NCI-H345 treated with DMSO at 0.1 percent for 48 hours (cell line): Measurements from ENCODE around the gene CAV2.
"Not testable (repeated sequence)": the region's sequence is repeated elsewhere in the genome, so short reads cannot be mapped to it uniquely, and the experiment has no call there.

ENCODE experiments used
- DNase-seq: peaks from one replicate; lab custom pipeline; 2025; ENCODE audit not compliant: unreplicated experiment; lab: John Stamatoyannopoulos, UW

The CAV2 gene, protein sequence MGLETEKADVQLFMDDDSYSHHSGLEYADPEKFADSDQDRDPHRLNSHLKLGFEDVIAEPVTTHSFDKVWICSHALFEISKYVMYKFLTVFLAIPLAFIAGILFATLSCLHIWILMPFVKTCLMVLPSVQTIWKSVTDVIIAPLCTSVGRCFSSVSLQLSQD

DNA sequence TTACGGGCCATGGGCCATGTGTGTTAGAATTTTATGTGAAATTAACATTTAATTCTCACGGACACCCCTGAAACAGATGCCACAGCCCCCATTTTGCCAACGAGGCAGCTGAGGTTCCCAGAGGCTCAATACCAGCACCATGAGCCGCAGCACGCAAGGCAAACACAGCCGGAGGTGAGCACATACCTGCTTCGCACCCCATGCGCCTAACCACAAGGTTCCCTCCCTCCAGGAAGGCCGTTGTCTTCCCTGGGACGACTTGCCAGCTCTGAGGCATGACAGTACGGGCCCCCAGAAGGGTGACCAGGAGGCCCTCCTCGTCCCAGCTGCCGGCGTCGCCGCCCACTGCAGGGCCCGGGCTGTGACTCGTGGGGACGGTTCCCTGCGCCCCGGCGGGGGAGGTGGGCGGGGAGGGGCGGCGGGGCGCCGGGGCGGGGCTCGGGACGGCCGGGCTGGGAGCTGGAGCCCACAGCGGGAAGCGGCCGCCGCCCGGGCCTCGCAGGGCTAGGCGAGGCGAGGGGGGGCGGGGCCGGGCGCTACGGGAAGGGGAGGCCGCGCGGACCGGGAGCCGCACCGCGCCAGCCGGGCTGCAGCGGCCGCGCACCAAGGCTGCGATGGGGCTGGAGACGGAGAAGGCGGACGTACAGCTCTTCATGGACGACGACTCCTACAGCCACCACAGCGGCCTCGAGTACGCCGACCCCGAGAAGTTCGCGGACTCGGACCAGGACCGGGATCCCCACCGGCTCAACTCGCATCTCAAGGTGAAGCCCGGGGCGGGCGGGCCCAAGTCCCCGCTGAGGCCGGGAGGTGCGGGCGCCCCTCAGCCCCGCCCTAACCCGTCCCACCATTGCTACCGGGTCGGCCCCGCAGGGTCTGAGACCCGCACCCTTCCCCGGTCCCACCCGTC lies at the start of gene CAV2:
Gene CAV2, plus strand, starts transcription at position 571 of the 910 bp plus-strand sequence. Its CDS starts 44 bp downstream, at position 615.
- DNase-seq: no peak

DNA sequence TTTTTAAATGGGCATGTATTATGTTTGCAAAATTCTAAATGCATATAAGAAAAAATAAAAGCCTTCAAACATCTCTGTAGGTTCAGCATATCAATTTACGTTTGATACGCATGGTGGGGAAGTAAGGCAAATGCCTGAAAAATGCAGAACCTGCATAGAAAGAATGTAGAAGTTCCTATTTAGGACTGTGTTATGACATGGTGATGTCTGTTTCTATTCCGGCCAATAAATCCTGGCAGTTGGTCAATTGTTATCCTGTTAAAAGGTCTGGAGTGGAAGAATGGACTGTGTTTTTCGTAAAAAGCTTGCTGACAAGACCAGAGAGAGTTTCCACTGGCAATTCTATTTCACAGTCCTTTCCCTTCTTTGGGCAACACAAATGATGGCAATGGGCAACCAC lies 49.6 kb upstream of the CAV2 start:
- DNase-seq: no peak

DNA sequence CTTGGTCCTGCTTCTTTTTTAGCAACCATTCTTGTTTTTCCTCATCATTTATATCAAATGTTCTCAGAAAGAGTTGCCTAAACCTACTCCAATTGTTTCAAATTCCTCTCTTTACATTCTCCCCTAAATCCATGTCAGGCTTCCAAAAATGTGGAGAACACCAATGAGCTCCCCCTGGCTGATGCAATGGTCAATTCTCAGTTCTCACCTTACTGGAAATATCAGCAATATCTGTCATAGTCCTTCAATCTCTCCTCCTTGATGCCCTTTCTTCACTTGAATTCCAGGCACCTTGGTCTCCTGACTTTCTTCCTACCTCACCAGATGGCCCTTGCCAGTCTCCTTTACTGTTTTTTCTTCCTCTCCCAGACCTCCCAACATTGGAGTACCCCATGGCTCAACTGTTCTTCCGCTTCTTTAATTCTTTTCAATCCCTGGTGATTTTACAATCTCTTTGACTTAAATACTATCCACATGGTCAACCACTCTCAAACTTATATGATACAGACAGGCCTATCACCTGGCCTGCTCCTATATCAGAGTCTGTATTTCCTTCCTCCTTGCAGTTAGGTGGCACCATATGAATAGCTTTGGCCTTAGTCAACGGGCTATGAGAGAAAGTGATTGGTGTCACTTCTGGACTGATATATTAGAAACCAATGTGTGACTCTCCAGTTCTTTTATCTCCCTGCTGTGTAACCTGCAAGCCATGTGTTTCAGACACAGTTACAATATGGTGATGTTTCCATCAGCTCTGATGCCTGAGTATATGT lies 47.4 kb upstream of the CAV2 start:
- DNase-seq: no peak

DNA sequence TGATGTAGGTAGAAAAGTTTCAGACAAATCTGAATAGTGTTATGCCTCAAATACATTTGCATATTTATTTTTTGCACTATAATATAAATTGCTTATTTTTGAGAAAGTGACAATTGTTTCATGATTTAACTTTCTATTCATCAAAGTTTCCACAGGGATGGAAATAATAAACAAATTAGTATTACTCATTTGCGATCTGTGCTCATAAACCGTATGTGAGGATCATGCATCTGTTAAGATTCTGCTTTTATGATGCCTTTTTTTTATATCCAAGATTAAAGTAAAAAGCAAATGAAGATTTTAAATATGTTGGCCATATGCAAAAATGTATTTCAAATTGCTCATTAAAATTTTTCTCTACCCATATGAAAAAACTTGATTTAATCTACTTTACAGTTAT lies 45.2 kb upstream of the CAV2 start:
- no peak for DNase-seq

DNA sequence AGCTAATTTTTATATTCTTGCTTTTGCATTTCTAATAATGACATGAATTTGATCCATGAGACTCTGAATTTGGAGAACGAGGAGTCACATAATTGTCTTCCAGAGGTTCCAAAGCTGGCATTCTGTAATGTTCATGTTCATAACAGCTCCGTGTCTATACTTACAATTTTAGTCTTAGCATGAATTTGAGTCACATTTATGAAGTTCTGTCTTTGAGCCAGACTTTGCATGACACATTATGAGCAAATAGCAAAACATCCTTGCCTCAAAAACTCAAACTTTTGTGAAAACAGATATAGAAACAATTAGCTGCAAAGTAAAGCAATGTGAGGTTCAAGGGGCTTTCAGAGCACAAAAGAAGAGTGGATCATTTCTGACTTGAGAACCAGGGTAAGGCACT lies 44.5 kb upstream of the CAV2 start:
- no peak for DNase-seq

DNA sequence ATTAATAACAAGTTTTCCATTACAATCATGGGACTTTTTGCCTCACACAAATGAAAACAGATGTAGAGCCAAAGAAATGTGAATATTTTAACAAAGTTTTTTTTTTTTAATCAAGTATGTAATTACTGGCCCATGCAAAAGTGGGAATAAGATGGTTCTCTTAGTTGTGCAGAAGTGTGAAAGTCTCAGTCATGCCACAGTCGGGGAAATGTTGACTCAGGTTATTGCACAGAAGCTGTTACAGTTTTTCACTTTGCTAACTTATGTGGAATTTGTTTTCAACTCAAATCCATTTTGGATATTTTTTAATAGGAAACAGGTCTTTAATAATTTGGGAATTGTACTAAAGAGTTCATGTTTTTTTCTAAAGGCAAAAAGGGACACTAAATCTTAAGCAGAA lies 44.0 kb upstream of the CAV2 start:
- no peak for DNase-seq

DNA sequence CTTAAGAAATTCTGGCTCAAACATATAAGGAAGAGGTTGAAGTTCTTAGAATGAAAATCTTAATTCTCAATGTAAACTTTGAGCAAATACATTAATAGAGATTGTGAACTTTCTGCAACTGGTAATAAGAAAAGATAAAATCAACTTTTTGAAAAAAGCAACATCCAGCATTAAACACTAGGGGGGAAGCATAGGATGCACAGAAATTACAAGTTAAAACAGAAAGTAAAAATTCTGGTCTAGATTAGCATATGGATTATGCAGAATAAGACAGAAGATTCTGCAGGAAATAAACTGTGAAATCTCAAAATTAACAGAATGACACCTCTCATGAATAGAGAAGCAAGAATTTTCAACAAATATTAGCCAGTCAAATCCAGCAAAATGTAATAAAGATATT lies 38.0 kb upstream of the CAV2 start:
- no peak for DNase-seq

DNA sequence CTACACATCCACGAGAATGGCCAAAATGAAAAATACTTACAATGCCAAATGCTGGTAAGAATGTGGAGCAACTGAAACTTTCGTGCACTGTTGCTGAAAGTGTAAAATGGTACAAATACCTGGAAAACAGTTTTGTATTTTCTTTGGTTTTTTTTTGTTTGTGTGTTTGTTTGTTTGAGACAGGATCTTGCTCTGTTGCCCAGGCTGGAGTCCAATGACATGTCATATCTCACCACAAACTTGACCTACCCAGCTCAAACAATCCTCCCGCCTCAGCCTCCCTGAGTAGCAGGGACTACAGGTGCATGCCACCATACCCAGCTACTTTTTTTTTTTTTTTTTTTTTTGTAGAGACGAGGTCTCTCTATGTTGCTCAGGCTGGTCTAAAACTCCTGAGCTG lies 35.6 kb upstream of the CAV2 start:
- no peak for DNase-seq

DNA sequence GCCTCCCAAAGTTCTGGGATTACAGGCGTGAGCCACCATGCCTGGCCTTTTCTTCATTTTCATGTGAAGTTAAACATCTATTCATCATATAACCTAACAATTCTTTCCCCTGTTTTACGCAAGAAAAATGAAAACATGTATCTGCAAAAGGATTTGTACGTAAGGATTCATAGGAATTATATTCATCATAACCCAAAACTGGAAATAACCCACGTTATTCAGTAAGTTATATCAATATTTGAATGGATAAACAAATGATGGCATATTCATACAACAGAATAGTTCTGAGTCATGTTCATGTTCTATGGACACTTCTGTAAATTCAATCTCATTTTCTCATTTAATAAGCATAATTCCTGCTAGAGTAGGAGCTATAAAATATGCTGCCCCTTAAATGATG lies 35.2 kb upstream of the CAV2 start:
- DNase-seq: no peak

DNA sequence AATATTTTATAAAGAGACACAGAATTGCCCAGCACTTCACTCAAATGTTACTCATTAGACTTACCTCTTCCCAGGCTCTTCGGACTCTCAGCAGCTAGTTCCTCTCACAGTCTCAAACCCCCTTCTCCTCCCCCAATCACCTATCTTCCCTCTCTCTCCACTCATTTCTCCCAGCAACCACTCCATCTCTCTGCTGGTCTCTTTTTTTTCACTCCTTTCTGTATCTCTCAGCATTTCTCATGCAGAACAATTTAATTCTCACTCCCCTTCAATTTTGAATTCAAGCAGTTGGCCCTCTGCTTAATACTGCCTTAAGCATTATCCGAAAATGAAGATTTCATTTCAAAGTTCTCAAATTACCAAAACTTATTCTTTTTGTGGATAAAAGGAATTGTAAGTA lies 34.4 kb upstream of the CAV2 start:
- DNase-seq: no peak

DNA sequence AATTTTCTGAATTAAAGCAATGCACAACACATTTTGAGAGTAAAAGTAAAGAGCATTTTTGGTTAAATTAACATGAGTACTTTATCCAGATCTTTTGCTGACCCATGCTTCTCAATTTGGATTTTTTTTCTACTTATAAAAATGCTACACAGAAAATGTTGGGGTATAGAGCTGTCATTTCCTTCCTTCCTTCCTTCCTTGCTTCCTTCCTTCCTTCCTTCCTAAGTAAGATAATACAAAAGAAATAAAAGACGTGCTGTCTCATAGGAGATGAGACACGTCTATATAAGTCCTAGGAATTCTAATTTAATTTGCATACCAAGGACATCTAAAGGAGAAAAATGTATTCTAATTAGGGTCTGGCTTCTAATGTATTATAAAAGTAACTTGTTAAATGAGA lies 31.0 kb upstream of the CAV2 start:
- DNase-seq: no peak

DNA sequence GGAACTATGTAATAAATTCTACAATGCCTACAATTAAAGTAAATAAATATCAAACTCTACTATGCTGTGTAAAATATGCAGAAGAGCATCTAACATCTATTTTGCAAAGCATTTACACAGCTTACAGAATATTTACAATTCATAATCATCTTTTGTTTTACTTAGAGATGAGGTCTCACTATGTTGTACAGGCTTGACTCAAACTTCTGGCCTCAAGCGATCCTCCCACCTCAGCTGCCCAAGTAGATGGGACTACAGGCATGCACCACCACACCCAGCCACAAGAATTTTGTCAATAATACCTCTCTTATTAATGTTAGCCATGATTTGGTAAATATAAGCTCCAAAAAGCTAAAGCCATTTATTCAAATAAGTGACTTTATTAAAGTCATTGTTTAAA lies 21.9 kb upstream of the CAV2 start:
- no peak for DNase-seq

DNA sequence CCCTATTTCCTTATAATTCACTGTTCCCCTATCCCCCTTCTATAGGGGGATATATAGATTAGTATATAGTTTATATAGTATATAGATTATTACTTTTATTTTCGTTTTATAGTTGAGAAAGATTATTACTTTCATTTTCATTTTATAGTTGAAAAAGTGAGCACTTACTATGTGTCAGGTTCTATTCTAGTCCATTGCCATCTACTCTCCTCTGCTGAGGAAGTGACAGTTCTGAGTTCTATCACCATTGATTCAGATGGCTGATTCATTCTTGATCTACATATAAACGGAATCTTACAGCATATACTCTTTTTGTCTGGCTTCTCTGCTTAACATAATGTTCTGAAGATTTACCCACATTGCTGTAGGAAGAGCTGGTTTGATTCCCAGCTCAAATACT lies 20.7 kb upstream of the CAV2 start:
- no peak for DNase-seq

DNA sequence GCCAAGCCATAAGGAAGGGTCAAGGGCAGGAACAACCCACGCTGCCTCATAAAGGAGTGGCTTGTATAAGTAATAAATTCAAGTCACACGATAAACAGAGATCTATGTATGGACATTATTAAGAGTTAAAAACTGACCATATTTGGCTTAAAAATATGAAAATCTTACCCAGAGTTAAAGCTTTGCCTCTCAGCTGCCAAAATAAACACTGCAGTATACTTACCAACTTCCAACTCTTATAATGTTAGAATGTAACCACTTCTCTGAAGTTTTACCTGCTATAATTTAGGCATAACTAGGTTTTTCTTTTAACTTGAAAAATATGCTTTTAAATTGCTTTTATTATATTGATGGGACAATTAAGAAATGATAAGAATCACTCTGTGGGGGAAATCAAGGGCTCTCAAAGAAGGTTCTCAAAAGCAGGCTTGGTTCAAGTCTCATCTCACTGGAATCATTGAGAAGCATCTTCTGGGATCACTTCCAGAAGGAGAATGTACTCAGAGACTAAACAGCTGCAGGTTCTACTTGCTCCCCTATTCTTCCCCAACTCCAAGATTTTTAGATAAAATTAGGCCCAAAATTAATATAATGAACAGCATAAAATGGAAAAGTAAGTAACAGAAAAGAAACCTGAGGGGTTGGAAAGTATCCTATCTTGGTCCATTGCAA lies 16.1 kb upstream of the CAV2 start:
- DNase-seq: no peak

DNA sequence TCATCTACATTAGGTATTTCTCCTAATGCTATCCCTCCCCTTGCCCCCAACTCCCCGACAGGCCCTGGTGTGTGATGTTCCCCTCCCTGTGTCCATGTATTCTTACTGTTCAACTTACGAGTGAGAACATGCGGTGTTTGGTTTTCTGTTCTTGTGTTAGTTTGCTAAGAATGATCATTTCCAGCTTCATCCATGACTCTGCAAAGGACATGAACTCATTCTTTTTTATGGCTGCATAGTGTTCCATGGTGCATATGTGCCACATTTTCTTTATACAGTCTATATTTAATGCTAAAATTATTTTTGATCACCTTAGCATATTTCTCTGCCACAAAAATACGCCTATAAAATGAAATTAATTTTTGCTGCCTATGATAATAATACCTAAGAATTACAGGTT lies 15.1 kb upstream of the CAV2 start:
- DNase-seq: not testable (repeated sequence)

DNA sequence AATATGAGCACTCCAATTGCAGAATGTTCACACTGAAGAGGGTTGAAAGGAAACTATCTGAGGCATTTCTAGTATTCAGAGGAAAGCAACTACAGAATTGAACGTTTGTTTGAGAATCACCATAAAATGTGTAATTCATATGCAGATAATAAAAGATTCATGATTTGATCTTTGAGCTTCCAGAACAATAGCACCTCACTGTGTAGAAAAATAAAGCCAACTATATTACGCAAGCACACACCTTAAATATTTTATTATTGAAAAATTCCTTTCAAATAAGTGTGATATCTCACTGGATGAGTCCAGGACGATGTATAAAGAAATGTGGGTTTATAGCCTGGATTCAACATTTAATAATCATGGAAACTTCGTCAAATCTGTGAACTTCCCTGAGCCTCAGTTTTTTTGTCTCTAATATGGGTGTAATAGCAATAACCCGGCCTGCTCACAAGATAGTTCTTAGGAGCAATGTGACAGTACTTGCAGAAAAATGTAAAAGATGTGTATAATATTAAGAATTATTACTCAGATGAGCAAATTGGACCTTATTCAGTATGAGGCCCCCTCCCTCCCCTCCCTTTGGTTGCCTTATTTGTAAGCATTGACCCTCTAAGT lies 11.5 kb upstream of the CAV2 start:
- DNase-seq: no peak

DNA sequence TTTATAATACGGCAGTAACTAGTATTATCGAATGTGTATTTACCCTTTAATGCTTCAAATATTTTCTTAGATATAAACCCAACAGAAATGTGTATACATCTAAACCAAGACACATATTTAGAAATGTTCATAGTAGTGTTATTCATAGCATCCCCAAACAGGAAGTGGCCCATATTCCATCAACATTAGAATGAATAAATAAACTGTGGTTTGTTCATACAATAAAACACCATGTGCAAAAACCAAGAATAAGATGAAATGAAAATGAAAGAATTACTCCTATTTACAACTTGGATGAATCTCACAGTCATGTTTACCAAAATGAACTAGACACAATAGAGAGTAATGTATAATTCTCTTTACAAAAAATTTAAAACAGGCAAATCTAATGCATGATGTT lies 9.2 kb upstream of the CAV2 start:
- no peak for DNase-seq

DNA sequence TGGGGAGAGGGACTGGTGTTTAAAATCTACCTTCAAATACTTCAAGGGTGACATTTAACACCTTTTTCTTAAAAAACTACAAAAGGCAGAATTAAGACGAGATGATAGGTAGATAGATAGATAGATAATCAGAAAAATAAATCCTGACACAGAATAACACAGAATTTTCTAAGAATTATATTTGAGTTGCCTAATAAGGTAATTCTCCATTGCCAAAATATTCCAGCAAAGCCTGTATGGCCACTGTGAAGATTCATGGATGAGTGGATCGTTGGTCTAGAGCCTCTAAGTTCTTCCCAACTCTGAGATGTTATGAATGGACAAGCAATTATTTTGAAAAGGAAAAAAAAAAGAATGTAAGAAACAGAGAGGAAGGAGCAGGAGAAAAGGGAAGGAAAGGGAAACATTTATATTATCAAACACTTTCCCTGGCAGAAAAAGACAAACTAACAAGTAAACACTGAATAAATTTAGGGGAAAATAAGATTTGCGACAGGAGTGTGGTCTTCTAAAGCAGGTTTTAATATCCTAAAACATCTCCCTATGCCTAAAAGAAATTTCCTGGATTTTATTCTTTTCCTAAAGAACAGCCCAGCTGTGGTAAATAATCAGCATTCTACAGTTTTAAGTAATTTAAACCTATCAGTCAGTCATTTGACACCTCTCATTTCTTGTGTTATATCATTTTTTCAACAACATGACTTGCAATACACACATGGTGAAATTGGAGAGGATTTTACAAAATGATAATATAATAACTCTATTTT lies 7.5 kb upstream of the CAV2 start:
- DNase-seq: no peak

DNA sequence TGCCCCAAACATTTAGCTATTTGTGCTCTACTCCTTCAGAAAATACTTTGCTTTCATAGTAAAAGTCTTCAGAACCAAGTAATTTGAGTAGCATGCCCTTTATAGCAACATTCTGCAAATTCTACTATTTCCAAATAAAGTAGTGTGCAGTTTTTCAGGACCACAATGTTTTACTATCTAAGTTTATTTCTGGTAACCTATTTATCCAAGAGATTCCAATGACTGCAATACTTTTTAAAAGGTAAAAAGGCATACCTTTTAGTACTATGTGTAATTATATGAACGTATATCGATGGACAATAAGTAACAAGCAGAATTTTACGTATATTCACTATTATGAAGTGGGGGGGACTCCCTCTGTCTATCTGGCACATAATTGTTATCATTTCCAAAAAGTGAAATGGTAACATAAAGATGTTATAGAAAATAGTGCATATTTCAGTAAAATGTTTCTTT lies 6.9 kb upstream of the CAV2 start:
- DNase-seq: no peak

DNA sequence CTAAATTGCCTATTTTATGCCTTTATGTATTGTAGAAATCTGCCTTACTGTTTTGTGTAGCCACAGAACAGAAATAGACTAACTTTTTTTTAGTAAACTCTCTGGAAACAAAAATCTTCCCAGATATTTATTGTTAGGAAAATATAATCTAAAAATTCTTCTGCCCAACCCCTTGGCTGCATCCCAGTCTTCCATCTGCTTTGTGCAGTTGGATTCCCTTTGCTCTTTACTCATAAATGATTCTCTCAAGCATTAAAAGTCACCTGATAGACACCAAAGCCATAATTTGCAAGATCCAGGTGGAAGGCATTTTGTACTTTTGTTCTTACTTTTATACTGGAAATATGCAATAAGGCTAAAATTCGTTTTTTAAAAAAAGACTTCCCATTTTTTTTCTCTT lies 6.1 kb upstream of the CAV2 start:
- no peak for DNase-seq
